Activated CD4-positive, CD25-positive, alpha-beta regulatory T cell treated with anti-CD3 and anti-CD28 coated beads, Interleukin-2, amount 50 U/mL, for 72 hours (primary cell): Measurements from ENCODE around the gene RAF1.
"Not testable (repeated sequence)": the region's sequence is repeated elsewhere in the genome, so short reads cannot be mapped to it uniquely, and the experiment has no call there.

ENCODE experiments used
- DNase-seq: peaks from one replicate; pipeline ENCODE4 v3.0.0; 2021

RAF1 gene

GRCh38 chr3:12556690-12557472 is 107.0 kb downstream of the RAF1 start, which contains the start of gene MKRN2:
Gene MKRN2, plus strand, starts transcription at chr3:12557087. Its CDS starts 64 bp downstream, at chr3:12557151.
- peak; percentile 86 for DNase-seq

GRCh38 chr3:12556314-12556689 is 107.6 kb downstream of the RAF1 start:
- DNase-seq, result no peak

DNA sequence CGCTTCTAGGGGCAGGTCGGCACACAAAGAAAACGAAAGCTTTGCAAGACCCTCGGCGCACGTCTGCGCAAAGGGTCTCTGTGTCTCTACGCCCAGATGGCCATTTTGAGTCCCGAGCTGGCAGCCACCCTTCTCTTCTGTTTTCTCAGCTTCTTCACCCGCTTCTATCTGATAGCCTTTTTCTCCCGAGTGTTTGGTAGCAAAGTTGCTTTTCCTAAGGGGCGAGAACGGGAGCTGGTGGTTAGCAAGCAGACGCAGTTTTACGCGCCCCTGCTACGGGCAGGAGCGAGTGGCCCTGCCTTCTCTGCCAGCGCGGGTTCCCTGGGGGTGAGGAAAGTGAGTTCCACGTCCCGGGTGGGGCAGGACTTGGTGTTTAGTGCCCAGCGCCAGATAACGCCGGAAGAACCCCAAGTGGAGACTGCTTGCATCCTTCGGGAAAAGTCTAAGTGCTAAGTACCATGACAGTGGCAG is 110.0 kb downstream of the RAF1 start:
- no peak for DNase-seq

- DNase-seq, result no peak
These were observed 113.8 kb downstream of the RAF1 start for GRCh38 chr3:12549971-12550760.

DNA sequence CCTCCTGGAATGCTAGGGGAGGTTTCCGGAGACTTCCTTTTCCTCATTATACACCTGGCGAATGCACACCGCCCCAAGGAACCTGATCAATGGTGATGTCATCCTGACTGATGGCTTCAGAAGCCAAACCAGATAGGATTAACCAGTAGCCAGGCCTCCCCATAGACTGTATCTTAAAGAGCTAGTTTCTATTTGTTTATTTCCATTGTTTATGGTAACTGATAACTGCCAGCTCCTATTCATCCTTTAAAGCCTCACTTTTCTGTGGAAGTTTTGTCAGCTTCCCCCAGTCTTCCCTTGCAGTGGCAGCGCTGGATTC is 118.5 kb downstream of the RAF1 start, which contains the start of gene MKRN2OS:
TSS of gene MKRN2OS (minus strand) at position 27 of the 319 bp plus-strand sequence. CDS start 35 bp downstream, outside the sequence.
- no peak for DNase-seq

DNA sequence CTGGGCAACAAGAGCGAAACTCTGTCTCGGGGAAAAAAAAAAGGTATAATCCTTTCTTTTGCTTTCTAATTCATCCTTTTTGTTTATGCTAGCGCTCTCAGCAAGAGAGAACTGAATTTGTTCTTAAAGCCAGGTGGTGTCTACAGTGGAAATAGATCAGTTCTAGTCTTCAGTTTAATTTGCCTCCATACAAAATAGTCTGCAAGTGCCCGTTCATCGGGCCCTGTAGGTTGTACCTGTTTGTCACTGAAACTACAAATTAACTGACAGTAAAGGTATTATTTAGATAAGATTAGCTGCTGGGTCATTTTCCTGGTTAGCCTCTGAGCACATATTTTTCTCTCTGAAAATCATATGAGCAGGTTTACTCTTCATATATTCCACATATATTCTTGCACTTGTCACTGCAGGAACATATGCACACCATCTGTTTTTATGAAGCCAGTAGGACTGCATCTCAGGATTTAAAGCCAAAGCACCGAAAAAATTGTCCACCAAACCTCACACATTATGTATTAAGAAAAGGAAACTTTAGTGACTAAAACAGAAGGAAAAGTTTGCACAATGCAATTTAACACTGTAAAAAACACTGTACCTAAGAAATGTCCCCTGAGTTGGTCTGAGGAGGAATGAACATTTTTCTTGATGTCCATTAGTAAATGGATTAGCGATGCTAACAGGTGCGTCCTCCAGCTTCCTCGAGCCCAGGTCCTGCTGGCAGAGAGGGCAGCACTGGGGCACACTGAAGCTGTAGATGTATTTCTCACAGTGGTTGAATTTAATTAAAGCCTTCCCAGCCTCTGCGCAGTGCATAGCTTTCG is 119.1 kb downstream of the RAF1 start:
- no peak for DNase-seq

DNA sequence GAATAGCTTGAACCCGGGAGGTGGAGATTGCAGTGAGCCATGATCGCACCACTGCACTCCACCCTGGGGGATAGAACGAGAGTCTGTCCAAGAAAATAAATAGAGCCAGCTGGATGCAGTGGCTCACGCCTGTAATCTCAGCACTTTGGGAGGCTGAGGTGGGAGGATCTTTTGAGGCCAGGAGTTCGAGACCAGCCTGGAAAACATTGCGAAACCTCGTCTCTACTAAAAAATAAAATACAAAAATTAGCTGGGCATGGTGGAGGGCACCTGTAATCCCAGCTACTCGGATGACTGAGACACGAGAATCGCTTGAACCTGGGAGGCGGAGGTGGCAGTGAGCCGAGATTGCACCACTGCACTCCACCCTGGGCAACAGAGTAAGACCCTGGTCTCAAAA is 120.4 kb downstream of the RAF1 start:
- DNase-seq, result not testable (repeated sequence)

GRCh38 chr3:12541625-12542024 is 122.3 kb downstream of the RAF1 start:
- DNase-seq, result no peak

DNA sequence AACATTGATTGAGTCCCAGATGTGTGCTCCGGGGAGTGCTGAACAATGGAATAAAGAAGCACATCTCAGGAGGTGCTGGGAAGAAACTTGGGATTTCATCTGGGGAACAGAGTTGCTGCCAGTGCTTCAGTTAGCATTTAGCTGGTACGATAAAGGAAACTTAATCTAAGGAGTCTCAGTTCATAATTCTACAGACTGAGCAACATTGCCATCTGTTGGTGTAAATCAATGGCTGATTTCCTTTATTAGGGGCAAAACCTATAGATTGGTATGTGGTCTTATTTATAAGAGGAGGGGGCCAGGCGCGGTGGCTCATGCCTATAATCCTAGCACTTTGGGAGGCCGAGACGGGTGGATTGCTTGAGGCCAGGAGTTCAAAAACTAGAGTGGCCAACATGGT is 127.5 kb downstream of the RAF1 start:
- no peak for DNase-seq
